ENCODE data around the gene FBXO47.
"Not testable (repeated sequence)": the region's sequence is repeated elsewhere in the genome, so short reads cannot be mapped to it uniquely, and the experiment has no call there.

Gene FBXO47

DNA sequence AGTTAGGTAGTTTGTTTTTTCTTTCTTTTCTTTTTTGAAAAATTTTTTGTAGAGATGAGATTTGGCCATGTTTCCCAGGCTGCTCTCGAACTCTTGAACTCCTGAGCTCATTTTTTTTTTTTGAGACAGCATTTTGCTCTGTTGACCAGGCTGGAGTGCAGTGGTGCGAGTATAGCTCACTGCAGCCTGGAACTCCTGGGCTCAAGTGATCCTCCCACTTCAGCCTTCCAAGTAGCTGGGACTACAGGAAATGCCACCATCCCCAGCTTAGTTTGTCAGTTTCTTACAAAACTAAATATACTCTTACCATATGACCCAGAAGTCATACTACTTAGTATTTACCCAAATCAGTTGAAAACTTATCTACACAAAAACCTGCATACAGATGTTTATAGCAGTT, 14.4 kb upstream of the FBXO47 start:
- DNase-seq (ENCODE audit: extremely low read depth in 1 of 2, low read depth in 1 of 2) = no peak

DNA sequence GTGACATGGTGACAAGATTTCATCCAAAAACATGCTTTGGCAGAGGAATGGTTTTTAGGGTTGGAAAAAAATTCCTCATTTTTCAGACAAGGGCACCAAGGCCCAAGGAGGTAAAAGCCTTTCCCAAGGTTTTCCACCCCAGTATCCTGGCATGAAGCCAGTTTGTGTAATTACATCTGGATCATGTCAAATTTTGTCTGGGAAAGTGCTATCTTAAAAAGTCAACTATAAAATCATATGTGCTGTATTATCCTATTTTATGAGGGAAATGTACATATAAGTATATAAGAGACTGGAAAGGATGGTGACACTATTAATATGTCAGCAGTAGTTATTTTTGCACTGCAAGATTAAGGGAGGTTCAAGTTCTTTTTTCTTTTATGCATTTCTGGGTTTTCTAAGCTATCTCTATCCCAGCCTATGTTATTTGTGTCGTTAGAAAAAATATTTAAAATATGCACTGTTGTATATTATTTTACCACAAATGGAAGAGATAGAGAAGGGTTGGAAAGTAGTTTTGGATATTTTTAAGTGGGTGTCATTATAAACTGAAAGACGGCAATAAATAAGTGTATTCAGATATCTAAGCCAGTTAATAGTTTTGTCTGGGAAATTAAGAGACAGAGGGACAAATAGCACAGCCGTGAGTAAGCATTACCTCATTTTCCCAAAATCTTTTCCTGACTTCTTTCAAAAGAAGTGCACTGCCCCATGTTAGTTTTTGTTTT, 13.5 kb upstream of the FBXO47 start:
- no peak for DNase-seq (ENCODE audit: extremely low read depth in 1 of 2, low read depth in 1 of 2)

- DNase-seq (ENCODE audit: extremely low read depth in 1 of 2, low read depth in 1 of 2) = no peak
Measured at GRCh38 chr17:38978180-38978579, 11.0 kb upstream of the FBXO47 start.

DNA sequence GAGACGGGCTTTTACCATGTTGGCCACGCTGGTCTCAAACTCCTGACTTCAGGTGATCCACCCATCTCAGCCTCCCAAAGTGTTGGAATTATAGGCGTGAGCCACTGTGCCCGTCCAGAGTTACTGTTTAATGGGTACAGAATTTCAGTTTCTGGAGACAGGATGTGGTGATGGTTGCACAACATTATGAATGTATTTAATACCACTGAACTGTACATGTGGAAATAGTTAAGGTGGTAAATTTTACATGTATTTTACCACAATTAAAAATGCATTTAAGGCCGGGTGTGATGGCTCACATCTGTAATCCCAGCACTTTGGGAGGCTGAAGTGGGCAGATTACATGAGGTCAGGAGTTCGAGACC, 9.0 kb upstream of the FBXO47 start:
- not testable (repeated sequence) for DNase-seq (ENCODE audit: extremely low read depth in 1 of 2, low read depth in 1 of 2)

DNA sequence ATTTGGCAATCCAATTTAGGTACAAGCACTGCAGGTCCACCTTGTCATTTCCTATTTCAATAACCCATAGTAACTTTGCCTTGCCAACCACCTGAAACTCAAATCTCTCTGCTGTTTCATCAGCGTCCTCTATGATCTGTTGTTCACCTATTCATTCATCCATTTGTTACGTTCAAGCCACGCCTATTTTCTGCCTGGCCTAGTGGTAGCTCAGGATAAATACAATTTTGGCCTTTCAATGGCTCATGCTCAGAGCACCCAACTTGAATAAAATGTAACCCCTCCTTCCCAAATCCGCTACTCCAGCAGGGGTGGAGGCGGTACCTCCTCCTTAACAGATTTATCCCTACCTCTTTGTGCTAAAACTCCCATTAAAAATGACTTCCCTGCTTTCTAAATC, 3.6 kb upstream of the FBXO47 start:
- no peak for DNase-seq (ENCODE audit: extremely low read depth in 1 of 2, low read depth in 1 of 2)

DNA sequence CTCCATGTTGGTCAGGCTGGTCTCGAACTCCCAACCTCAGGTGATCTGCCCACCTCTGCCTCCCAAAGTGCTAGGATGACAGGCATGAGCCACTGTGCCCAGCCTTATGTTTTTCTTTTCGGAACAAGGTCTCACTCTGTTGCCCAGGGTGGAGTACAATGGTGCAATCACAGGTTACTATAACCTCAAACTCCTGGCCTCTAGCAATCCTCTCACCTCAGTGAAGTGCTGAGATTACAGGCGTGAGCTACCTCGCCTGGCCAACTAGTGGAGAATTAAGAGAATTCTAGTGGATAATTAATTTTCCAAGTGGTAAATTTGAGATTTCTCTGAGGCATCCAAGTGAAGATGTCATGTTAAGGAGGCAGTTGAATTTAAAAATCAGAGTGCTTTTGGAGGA, 2.9 kb upstream of the FBXO47 start:
- DNase-seq (ENCODE audit: extremely low read depth in 1 of 2, low read depth in 1 of 2) = no peak

DNA sequence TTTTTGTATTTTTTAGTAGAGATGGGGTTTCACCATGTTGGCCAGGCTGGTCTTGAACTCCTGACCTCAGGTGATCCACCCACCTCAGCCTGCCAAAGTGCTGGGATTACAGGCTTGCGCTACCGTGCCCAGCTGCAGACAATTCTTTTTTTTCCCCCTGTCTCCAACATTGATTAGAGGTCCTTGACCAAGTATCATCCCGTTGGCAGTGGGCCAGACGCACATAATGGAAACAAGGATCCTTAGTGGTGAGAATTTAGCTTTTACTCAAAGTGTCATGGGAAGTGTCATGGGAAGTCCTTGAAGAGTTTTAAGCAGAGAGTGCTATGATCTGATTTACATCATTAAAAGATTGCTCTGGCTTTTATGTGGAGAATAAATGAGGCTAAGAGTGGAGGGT, 2.1 kb upstream of the FBXO47 start:
- no peak for DNase-seq (ENCODE audit: extremely low read depth in 1 of 2, low read depth in 1 of 2)

DNA sequence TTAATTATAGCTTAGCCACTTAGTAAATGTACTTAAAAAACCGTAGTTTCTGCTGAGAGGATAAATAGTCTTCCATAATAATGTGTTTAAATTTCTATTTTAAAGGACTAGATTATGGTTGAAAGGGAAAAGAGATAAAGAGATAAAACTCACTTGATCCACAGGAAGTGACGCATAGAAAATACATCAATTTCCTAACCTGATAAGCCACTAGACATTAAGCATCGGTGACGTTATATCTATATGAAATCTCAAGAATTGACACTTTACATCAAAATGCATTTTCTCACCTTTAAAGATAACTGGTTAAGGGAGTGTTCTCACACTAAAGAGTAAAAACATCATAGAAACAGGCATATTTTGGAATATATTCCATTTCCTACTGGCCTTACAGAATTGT, 5.8 kb downstream of the FBXO47 start:
- no peak for DNase-seq (ENCODE audit: extremely low read depth in 1 of 2, low read depth in 1 of 2)

- DNase-seq (ENCODE audit: extremely low read depth in 1 of 2, low read depth in 1 of 2) = no peak
Measured at GRCh38 chr17:38960402-38960801, 6.8 kb downstream of the FBXO47 start.

DNA sequence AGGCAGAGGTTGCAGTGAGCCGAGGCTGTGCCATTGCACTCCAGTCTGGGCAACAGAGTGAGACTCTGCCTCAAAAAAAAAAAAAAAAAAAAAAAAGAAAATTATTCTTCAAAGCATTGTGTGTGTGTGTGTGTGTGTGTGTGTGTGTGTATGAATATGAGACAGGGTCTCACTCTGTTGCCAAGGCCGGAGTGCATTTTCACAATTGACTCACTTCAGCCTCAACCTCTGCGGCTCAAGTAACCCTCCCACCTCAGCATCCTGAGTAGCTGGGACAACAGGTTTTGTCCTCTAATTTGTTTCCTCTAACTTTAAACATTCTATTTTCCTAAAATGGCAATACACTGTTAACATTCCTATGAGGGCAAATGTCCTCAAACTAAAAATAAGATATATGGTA, 7.7 kb downstream of the FBXO47 start:
- DNase-seq (ENCODE audit: extremely low read depth in 1 of 2, low read depth in 1 of 2) = no peak

DNA sequence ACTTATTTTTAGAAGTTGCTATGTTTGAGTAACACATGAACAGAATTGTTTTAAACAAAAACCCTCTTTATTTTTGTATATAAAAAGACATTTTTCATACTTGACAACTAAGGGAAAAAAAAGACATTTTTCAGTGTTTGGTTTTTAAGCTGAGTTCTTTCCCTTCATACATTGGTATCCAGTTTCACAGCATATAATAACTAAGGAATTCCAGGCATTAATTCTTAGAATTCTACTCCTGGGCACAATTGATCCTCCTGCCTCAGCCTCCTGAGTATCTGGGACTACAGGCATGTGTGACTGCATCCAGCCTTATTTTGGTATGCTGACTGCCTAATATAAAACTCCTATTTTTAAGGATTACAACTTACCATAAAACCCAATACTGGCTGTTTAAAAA, 8.4 kb downstream of the FBXO47 start:
- DNase-seq (ENCODE audit: extremely low read depth in 1 of 2, low read depth in 1 of 2) = no peak

GRCh38 chr17:38958326-38958725, 8.9 kb downstream of the FBXO47 start:
- DNase-seq (ENCODE audit: extremely low read depth in 1 of 2, low read depth in 1 of 2) = no peak

- DNase-seq (ENCODE audit: extremely low read depth in 1 of 2, low read depth in 1 of 2) = not testable (repeated sequence)
Measured at GRCh38 chr17:38953800-38954199, 13.4 kb downstream of the FBXO47 start.

DNA sequence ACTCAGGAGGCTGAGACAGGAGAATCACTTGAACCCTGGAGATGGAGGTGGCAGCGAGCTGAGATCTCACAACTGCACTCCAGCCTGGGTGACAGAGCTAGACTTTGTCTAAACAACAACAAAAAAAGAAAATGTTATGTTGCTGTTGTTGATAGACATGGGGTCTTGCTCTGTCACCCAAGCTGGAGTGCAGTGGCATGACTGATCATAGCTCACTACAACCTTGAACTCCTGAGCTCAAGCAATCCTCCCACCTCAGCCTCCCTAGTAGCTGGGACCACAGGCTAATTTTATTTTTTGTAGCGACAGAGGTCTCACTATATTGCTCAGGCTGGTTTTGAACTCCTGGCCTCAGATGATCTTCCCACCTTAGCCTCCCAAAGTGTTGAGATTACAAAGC, 20.0 kb downstream of the FBXO47 start:
- DNase-seq (ENCODE audit: extremely low read depth in 1 of 2, low read depth in 1 of 2) = no peak

- no peak for DNase-seq (ENCODE audit: extremely low read depth in 1 of 2, low read depth in 1 of 2)
Measured at GRCh38 chr17:38943607-38944006, 23.6 kb downstream of the FBXO47 start.

DNA sequence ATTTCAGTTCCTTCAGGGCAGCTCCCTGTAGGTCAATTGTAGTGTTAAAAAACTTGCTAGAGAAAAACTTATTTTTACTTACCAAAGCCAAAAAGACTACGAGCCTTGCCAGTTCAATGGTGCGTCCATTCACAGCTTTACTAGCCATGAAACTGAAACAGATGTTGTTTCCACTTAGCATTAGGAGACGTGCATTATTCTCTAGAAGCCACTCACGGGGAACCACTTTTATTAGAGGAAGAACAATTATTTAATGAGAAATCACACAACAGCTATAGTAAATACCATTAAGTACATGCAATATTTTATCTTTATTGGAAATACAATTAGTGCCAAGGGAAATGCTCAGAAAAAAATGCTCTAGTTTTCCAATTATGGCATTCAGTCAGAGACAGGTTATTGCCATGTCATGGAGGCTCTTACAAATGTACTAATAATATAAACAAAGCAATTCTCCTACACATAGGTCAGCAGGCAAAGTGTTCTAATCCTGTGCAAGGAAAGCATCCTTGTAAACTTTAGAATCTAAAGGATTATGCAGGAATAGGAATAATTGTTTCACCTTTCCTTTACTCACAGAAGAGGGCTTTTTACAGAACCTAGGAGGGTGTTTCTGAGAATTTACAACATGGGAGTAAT, 24.4 kb downstream of the FBXO47 start:
- DNase-seq (ENCODE audit: extremely low read depth in 1 of 2, low read depth in 1 of 2) = no peak

DNA sequence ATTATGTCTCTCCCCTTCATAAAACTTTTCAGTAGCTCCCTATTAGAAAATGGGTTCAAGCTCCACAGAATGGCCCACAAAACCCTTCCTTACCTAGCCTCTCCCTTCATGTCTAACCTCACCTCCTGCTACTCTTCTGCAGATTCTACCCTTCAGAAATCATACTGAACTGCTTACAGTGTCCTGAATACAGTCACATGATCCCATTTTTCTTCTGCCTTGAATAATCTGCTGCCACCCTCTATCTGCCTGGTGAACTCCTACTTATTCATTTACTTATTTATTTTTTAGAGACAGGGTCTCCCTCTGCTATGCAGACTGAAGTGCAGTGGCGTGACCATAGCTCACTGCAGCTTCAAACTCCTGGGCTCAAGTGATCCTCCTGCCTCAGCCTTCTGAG, 26.8 kb downstream of the FBXO47 start:
- no peak for DNase-seq (ENCODE audit: extremely low read depth in 1 of 2, low read depth in 1 of 2)

DNA sequence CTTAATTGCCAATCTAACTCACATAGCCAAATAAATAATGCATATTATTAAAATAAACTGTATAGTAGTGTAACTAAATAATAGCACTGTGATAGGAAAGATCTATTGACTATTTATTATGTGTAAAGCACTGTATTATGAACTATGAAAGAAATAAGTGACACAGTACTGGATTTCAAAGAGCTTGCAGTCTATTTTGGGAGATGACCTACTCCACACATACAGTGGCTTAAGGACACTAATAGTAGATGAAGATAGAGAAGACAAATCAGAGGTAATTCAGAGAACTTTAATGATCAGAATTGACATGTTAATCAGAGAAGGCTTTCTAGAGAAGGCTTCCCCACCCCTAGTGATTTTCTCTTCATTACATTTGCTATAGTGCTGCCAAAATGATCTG, 27.2 kb downstream of the FBXO47 start:
- no peak for DNase-seq (ENCODE audit: extremely low read depth in 1 of 2, low read depth in 1 of 2)

GRCh38 chr17:38933962-38934361, 33.2 kb downstream of the FBXO47 start:
- not testable (repeated sequence) for DNase-seq (ENCODE audit: extremely low read depth in 1 of 2, low read depth in 1 of 2)

- not testable (repeated sequence) for DNase-seq (ENCODE audit: extremely low read depth in 1 of 2, low read depth in 1 of 2)
Measured at GRCh38 chr17:38930782-38931181, 36.4 kb downstream of the FBXO47 start.

DNA sequence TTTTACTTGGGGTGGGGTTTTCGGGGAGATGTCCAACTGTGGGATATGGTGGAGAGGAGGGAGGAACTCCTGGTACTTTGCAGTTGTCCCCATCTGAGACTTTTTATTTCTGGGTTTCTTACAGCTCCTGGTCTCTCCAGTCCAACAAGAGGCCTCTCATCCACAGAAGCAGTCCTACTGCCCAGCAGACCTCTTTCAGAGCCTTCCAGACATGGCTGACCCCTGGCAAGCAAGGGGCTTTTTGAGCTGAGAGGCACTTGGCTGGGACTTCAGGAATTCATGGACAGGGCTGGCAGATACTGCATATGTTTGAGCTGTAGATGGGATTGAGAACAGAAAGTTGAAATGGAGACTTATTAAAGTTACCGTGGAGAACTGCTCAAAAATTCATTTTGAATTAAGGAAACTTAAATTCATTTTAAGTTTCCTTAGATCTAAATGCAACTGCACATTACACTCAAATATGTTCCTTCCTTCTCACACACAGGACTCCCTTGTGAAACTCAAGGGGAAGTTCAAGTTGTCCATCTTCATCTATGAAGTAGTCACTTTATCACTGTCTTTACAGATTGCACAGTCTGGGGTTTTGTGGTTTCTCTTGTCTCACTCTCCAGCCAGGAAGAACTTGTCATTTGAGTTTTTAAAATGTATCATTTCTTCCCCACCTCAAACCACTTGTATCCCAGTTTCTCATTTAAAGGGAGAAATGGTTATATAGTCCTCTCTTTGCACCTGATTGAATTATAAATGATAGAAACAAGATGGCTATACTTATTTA, 40.7 kb downstream of the FBXO47 start:
- DNase-seq (ENCODE audit: extremely low read depth in 1 of 2, low read depth in 1 of 2) = no peak

All from activated CD8-positive, alpha-beta memory T cell treated with anti-CD3 and anti-CD28 coated beads for 1 hour (primary cell).